ENCODE results near the gene MYBPHL. TPM values are rescaled to one million over a fixed set of nuclear protein-coding genes. Genes with fewer than 3 reads are reported as not detected.

Gene MYBPHL
- total RNA-seq, 1 donor from 2014 or later, result not detected

- DNase-seq (ENCODE audit: extremely low read depth, low read depth, low spot score), result no peak
Measured at GRCh38 chr1:109266965-109267364, 39.8 kb downstream of the MYBPHL start.

GRCh38 chr1:109265741-109266330 lies 41.0 kb downstream of the MYBPHL start:
- DNase-seq (ENCODE audit: extremely low read depth, low read depth, low spot score), result no peak

DNA sequence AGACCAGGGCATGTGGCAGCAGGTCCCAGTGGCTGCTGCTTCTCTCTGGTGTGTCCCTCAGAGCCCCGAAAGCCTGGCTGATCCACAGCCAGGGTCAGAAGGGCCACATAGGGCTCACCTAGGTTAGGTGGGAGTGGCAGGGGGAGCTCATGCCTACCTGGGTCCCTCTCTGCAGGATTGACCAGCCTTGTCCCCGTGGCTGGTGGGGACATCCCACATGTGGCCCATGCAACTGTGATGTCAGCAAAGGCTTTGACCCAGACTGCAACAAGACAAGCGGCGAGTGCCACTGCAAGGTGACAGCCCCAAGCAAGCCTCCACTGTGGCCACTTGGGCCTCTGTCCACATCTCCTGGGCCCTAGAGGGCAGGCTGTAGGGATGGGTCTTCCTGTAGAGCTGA lies 41.8 kb downstream of the MYBPHL start:
- no peak for DNase-seq (ENCODE audit: extremely low read depth, low read depth, low spot score)

- DNase-seq (ENCODE audit: extremely low read depth, low read depth, low spot score), result no peak
Measured at GRCh38 chr1:109264379-109264755, 42.4 kb downstream of the MYBPHL start.

GRCh38 chr1:109263597-109264378 lies 43.0 kb downstream of the MYBPHL start:
- DNase-seq (ENCODE audit: extremely low read depth, low read depth, low spot score), result peak; percentile 31

GRCh38 chr1:109263234-109263596 lies 43.6 kb downstream of the MYBPHL start:
- no peak for DNase-seq (ENCODE audit: extremely low read depth, low read depth, low spot score)

GRCh38 chr1:109262231-109263055 lies 44.4 kb downstream of the MYBPHL start:
- DNase-seq (ENCODE audit: extremely low read depth, low read depth, low spot score), result no peak

GRCh38 chr1:109261578-109261977 lies 45.2 kb downstream of the MYBPHL start:
- no peak for DNase-seq (ENCODE audit: extremely low read depth, low read depth, low spot score)

DNA sequence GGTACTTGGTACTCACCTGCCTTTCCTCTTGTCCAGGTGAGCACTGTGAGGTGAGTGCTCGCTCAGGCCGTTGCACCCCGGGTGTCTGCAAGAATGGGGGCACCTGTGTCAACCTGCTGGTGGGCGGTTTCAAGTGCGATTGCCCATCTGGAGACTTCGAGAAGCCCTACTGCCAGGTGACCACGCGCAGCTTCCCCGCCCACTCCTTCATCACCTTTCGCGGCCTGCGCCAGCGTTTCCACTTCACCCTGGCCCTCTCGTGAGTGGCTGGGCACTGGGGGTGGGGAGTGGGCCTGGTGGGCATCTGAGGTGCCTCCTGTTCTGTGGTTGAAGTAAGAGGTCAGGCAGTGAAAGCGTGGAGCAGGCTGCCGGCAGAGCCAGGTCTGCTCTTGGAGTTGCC lies 45.8 kb downstream of the MYBPHL start:
- DNase-seq (ENCODE audit: extremely low read depth, low read depth, low spot score), result no peak

DNA sequence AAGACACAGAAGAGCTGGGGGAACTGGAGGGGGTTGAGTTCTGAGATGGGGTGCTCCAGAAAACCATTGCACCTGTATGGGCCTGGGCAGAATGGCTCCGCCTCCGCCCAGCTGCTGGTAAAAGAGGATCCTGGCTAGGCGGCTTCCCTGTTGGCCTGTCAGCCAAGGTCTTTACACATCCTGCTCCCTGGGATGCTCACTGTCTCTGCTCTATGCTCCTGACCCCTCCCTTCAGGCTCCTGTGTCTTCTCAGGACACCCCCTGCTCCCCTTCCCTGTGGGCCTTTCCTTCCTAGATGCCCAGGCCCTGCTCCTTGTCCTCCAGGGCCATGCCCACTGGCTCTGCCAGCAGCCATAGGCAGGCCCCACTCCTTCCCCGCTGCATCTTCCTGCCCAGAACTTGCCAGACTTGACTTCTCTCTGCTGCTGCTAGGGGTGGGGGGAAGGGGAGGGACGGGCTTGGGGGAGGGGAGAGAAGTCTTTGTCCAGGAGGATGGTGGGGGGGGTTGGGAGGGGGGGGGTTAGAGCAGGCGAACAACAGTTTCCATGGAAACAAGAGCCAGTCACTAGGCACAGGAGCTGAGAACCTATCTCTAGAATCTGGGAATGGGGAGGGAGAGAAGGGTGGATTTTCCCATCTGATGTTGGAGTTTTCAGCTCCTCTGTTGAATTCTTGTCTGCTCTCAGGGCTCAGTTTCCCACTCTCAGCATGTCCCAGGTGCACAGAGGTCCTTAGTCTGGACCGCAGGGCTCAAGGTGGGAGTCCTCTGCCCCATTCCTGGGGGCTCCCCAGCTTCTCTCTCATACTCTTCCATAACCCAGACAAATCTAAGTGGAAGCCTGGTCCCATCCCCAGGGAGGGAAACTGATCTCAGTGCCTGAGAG lies 46.9 kb downstream of the MYBPHL start:
- no peak for DNase-seq (ENCODE audit: extremely low read depth, low read depth, low spot score)

GRCh38 chr1:109258481-109259466 lies 48.0 kb downstream of the MYBPHL start:
- DNase-seq (ENCODE audit: extremely low read depth, low read depth, low spot score), result no peak

DNA sequence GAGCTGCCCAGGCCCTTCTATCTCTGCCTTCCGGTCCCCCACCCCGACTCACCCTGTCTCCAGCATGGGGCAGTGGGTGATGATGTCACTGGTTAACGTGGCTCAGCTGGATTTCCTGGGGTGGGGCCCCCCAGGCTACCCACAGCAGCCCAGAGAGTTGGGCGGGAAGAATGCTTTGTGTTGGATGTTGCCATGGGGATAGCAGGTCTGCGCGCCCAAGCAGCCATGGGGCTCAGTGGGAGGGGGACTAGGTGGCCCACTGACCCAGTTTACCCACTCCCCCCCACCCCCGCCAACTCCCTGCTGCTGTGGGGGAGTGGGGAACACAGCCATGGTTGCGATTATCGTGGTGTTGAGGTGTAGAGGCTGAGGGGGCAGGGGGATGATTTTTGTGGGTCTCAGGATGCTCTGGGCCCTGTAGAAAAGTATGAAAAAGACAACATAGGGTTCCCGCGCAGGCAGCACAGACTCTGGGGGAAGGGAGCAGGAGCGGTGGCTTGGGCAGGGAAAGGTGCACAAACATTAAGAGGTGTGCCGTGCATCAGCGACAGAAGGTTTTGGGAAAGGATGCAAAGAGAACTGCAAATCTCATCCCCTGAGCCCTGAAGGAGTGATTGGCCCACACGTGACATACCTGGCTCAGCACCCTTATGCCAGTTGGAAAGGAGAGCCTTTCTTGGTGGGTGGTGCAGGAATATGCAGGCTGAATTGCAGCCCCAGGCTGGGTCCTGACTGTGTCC lies 49.0 kb downstream of the MYBPHL start:
- DNase-seq (ENCODE audit: extremely low read depth, low read depth, low spot score), result no peak

DNA sequence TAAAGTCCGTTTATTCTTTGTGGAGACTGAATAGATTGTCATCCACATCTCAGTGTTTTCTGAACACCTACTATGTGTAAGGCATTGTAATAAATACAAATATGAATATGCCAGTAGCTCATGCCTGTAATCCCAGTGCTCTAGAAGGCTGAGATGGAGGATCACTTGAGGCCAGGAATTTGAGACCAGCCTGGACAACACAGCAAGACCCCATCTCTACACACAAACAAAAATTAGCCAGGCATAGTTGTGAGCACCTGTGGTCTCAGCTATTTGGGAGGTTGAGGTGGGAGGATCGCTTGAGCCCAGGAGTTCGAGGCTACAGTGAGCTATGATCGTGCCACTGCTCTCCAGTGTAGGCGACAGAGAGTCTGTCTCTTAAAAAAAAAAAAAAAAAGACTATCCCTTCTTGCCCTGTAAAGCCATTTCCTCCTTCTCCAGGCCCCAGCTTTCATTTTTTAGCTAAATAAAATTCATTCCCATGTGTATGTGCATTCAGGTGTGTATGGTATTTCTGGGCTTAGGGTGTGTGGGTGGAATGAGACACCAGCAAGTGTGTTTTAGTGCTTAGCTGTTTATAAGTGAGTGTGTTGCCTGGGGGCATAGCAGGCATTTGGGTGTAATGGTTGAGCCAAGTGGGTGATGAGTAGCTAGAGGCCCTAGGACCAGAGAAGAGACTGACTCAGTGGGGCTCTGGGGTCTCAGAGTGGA lies 49.7 kb downstream of the MYBPHL start:
- DNase-seq (ENCODE audit: extremely low read depth, low read depth, low spot score), result no peak

- DNase-seq (ENCODE audit: extremely low read depth, low read depth, low spot score), result no peak
Measured at GRCh38 chr1:109256085-109256484, 50.7 kb downstream of the MYBPHL start.

DNA sequence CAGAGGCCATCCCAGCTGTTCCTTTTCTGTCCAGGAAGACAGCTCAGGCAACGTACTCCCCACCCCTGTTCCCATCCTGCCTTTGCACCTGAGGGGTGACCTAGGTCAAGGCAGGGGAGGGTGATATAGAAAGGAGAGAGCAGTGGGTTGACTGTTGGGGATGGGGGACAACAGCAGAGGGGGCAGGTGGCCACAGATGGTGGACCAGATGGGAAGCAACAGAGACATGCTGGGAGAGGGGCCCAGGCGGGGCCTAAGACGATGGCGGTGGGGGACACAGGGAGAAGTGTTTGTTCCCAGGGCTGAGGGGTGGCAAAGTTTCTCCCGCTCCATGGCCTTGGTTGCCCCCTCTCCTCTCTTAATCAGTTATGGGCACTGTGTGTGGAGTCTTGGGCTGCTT lies 51.1 kb downstream of the MYBPHL start:
- DNase-seq (ENCODE audit: extremely low read depth, low read depth, low spot score), result no peak

DNA sequence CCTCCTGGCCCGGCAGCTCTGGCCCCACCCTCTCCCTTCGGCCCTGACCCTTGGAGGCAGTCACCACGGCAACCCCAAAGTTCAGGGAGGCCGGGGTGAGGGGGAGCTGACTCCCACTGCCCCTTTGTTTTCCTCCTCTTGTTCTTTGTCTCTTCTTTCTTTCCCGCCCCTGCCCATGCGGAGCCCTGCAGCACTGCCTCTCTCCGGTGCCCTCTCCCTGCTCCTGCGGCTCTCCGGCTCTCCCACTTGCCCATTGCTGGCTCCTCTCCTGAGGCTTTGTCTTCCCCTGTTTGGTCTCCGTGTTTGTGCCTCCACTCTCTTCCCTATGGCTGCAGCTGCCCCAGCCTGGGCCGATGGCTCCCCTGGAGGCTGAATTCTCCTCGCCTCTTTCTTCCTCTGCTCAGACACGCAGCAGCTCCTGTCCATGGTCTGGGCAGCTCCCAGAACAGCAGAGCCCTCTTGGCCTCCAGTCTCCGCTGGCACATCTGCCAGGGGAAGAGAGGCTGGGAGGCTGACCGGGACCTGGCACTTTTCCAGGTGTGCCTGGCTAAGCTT lies 51.6 kb downstream of the MYBPHL start:
- DNase-seq (ENCODE audit: extremely low read depth, low read depth, low spot score), result no peak

- DNase-seq (ENCODE audit: extremely low read depth, low read depth, low spot score), result no peak
Measured at GRCh38 chr1:109254621-109255096, 52.2 kb downstream of the MYBPHL start.
